Endothelial cell of umbilical vein (primary cell): ENCODE data around the gene NBL1. TPM values are rescaled to one million over a fixed set of nuclear protein-coding genes. Genes with fewer than 3 reads are reported as not detected.

Experiments
- BruUV-seq: library from RNA; stranded (reverse); fragments of 400-500 nt; replicated peaks from 2 replicates; lab custom pipeline; 2021; lab: Mats Ljungman, UMichigan
- CTCF ChIA-PET: fragments of 300-600, 350-600 bp; sonication (Branson Sonifier 250); formaldehyde crosslinking; loops from one replicate; lab custom pipeline; 2021; ENCODE audit warnings: antibody characterized with exemption, inconsistent platforms; lab: Charles Lee
- POLR2A ChIA-PET: fragments of 300-600, 350-600 bp; sonication (Branson Sonifier 250); formaldehyde crosslinking; loops from one replicate; lab custom pipeline; 2021; ENCODE audit warnings: antibody characterized with exemption, inconsistent platforms; lab: Charles Lee
- DNase-seq: peaks from one replicate; pipeline ENCODE4 v3.0.0-alpha.2; 2011; ENCODE audit warnings: low read depth, low spot score
- FAIRE-seq: peaks from 2 replicates; lab custom pipeline; 2011; peaks lifted over from hg19 to GRCh38; lab: Jason Lieb, UNC
- H2AFZ ChIP-seq: 2 replicates; pipeline ENCODE4 v1.6.0; 2012; ENCODE audit warnings: low read depth, low read length, control low read depth, inconsistent platforms
- H3K27ac ChIP-seq: 2 replicates; pipeline ENCODE4 v1.5.1; 2011; ENCODE audit warnings: low read depth, mild to moderate bottlenecking, control low read depth, low read length, moderate library complexity; ENCODE audit not compliant: insufficient read depth
- H3K27me3 ChIP-seq, 2 experiments: 2 replicates each; pipeline versions ENCODE4 v1.6.0 to v1.6.1; 2011; ENCODE audit warnings: low read length in 2 of 2, mixed read lengths in 1 of 2; ENCODE audit not compliant: control insufficient read depth in 2 of 2, insufficient read depth in 2 of 2
- H3K36me3 ChIP-seq, 2 experiments: 2 replicates in 1 of 2; 3 replicates in 1 of 2; pipeline ENCODE4 v1.5.1; 2011; ENCODE audit warnings: low read length in 2 of 2, mild to moderate bottlenecking in 1 of 2, moderate library complexity in 1 of 2; ENCODE audit not compliant: control insufficient read depth in 2 of 2, insufficient read depth in 2 of 2; ENCODE audit errors: extremely low read depth in 1 of 2
- H3K4me1 ChIP-seq: 3 replicates; pipeline ENCODE4 v1.5.1; 2011; ENCODE audit warnings: mild to moderate bottlenecking, low read length; ENCODE audit not compliant: control insufficient read depth, insufficient read depth; ENCODE audit errors: extremely low read depth
- H3K4me2 ChIP-seq: 2 replicates; pipeline ENCODE4 v1.6.1; 2011; ENCODE audit warnings: low read length, control low read depth, mixed read lengths; ENCODE audit not compliant: insufficient read depth
- H3K4me3 ChIP-seq, 3 experiments: fragments of 200-600 bp in 1 of 3; sonication (generic), shearing (Covaris generic) in 1 of 3; replicated peaks in 1 of 3; 2 replicates each; pipeline ENCODE4 v1.5.1; 2011 to 2016; ENCODE audit warnings: control low read depth in 3 of 3, low read length in 3 of 3, mild to moderate bottlenecking in 2 of 3, inconsistent platforms in 1 of 3, low read depth in 1 of 3, moderate library complexity in 1 of 3; ENCODE audit not compliant: insufficient read depth in 1 of 3
- H3K79me2 ChIP-seq: 2 replicates; pipeline ENCODE4 v1.6.0; 2012; ENCODE audit warnings: low read length, inconsistent platforms; ENCODE audit not compliant: control insufficient read depth, insufficient read depth
- H3K9ac ChIP-seq: replicated peaks from 2 replicates; pipeline ENCODE3; 2011; ENCODE audit warnings: low read length, control low read depth; ENCODE audit not compliant: insufficient read depth; ENCODE audit errors: extremely low read depth
- H3K9me1 ChIP-seq: replicated peaks from 3 replicates; pipeline ENCODE4 v1.6.0; 2011; ENCODE audit warnings: mild to moderate bottlenecking, low read length; ENCODE audit not compliant: control insufficient read depth, insufficient read depth; ENCODE audit errors: extremely low read depth
- H3K9me3 ChIP-seq: replicated peaks from 2 replicates; pipeline ENCODE4 v1.5.1; 2012; ENCODE audit warnings: low read length, inconsistent platforms; ENCODE audit not compliant: control insufficient read depth, insufficient read depth
- H4K20me1 ChIP-seq: replicated peaks from 2 replicates; pipeline ENCODE3; 2011; ENCODE audit warnings: mild to moderate bottlenecking, low read length; ENCODE audit not compliant: control insufficient read depth, insufficient read depth; ENCODE audit errors: extremely low read depth
- EZH2 ChIP-seq: IDR thresholded peaks from 2 replicates; pipeline ENCODE4 v1.6.1; 2012; ENCODE audit warnings: borderline replicate concordance, low read depth, mild to moderate bottlenecking, moderate library complexity, low read length, inconsistent platforms; ENCODE audit not compliant: severe bottlenecking
- FOS ChIP-seq: IDR thresholded peaks from 2 replicates; pipeline ENCODE4 v1.6.1; 2011; ENCODE audit warnings: mild to moderate bottlenecking, low read length, moderate library complexity, borderline replicate concordance; ENCODE audit not compliant: insufficient read depth
- GATA2 ChIP-seq: IDR thresholded peaks from 2 replicates; pipeline ENCODE4 v1.7.0; 2011; ENCODE audit warnings: low read depth, mild to moderate bottlenecking, moderate library complexity, mixed read lengths, low read length; ENCODE audit not compliant: insufficient read length, insufficient read depth
- JUN ChIP-seq: IDR thresholded peaks from 2 replicates; pipeline ENCODE4 v1.6.1; 2011; ENCODE audit warnings: borderline replicate concordance, low read depth; ENCODE audit not compliant: insufficient read length, insufficient read depth
- MYC ChIP-seq: IDR thresholded peaks from one replicate; pipeline ENCODE4 v1.6.1; 2011; ENCODE audit warnings: mild to moderate bottlenecking, low read depth, low read length
- POLR2A ChIP-seq: IDR thresholded peaks from 2 replicates; pipeline ENCODE4 v1.6.1; 2012; ENCODE audit warnings: low read depth, mild to moderate bottlenecking, control low read depth, low read length
- POLR2AphosphoS5 ChIP-seq: IDR thresholded peaks from 2 replicates; pipeline ENCODE4 v1.6.1; 2012; ENCODE audit warnings: low read depth, mild to moderate bottlenecking, control low read depth, low read length, moderate library complexity; ENCODE audit not compliant: insufficient read depth
- dilution Hi-C: fragments of 300-500 bp; cut with MboI; formaldehyde crosslinking; loops from one replicate; pipeline ENCODE4 v1.15.0; 2019; ENCODE audit warnings: low sequenced_read_pairs; ENCODE audit not compliant: extremely low pct_ligation_motif_present
- intact Hi-C: fragments of 100-400 bp; cut with micrococcal nuclease; formaldehyde crosslinking; loops from one replicate; pipeline ENCODE4 v1.10.0; 2022
- polyA plus RNA-seq, 4 experiments: library from polyadenylated mRNA; depleted of rRNA in 3 of 4; stranded (reverse) in 3 of 4; unstranded in 1 of 4; fragments of >200 nt; gene quantifications; 2 replicates each; pipeline versions ENCODE4 v1.2.1 to v1.2.3, GENCODE V29; 2011 to 2012; ENCODE audit warnings: missing spikeins in 1 of 4
- total RNA-seq: library from RNA; stranded (reverse); gene quantifications from 2 replicates; pipeline ENCODE4 v1.2.3, GENCODE V29; 2021
- TF ChIP-seq, protein P1 (sequence below), 2 donors: IDR thresholded peaks; 1 replicate in 1 of 2; 2 replicates in 1 of 2; pipeline ENCODE4 v1.5.1; 2011; ENCODE audit warnings: low read length in 2 of 2, mild to moderate bottlenecking in 2 of 2, moderate library complexity in 2 of 2, control low read depth in 1 of 2, inconsistent platforms in 1 of 2, low read depth in 1 of 2; ENCODE audit not compliant: insufficient read depth in 1 of 2; ENCODE audit errors: extremely low read depth in 1 of 2
- TF ChIP-seq, protein P2 (sequence below): IDR thresholded peaks from 2 replicates; pipeline ENCODE4 v1.6.1; 2011; ENCODE audit not compliant: insufficient read depth, insufficient read length

Gene NBL1
- total and polyA plus RNA-seq, 2 donors (not counting 3 experiments of a cell fraction or from before 2014, with no cell fraction given) = 36.2 to 40.5 TPM

GRCh38 chr1:19606817-19607642, 37.1 kb upstream of the NBL1 start:
- dilution Hi-C loops = no loop called here
- intact Hi-C loops = no loop called here
- peaks cover 3% of the 10 kb centered on the region for H4K20me1 ChIP-seq
- ChIA-PET CTCF (interaction anchor here (1.2 to 2.1 kb wide), 3 partner anchors 11 to 36 kb away, joined by 3 to 5 read pairs (median 4); partner anchors contain the start of gene NBL1), POLR2A (no interaction called here)
- H3K9ac ChIP-seq = no peak overlapping the region
- peak; percentile 8 for DNase-seq
- TF ChIP-seq JUN (no peak), EZH2 (no peak), GATA2 (no peak), POLR2A (no peak), POLR2AphosphoS5 (no peak), MYC (no peak), FOS (no peak)
- TF ChIP-seq, protein P1, sequence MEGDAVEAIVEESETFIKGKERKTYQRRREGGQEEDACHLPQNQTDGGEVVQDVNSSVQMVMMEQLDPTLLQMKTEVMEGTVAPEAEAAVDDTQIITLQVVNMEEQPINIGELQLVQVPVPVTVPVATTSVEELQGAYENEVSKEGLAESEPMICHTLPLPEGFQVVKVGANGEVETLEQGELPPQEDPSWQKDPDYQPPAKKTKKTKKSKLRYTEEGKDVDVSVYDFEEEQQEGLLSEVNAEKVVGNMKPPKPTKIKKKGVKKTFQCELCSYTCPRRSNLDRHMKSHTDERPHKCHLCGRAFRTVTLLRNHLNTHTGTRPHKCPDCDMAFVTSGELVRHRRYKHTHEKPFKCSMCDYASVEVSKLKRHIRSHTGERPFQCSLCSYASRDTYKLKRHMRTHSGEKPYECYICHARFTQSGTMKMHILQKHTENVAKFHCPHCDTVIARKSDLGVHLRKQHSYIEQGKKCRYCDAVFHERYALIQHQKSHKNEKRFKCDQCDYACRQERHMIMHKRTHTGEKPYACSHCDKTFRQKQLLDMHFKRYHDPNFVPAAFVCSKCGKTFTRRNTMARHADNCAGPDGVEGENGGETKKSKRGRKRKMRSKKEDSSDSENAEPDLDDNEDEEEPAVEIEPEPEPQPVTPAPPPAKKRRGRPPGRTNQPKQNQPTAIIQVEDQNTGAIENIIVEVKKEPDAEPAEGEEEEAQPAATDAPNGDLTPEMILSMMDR (IDR thresholded peaks at IDR 0.05; ENCODE audit: extremely low read depth in 1 of 2, insufficient read depth in 1 of 2, low read depth in 1 of 2, low read length in 2 of 2) = no peak
- TF ChIP-seq, protein P2, sequence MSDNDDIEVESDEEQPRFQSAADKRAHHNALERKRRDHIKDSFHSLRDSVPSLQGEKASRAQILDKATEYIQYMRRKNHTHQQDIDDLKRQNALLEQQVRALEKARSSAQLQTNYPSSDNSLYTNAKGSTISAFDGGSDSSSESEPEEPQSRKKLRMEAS = no peak
- no peaks in the 10 kb centered on the region for H3K27me3 ChIP-seq
- H3K36me3 ChIP-seq = peaks cover 0 to 2% of the 10 kb centered on the region in 2 experiments
- H3K9me1 ChIP-seq = no peaks in the 10 kb centered on the region
- no peaks in the 10 kb centered on the region for H3K9me3 ChIP-seq
- H2AFZ ChIP-seq = no peak overlapping the region
- H3K79me2 ChIP-seq = peaks cover 72% of the 10 kb centered on the region
- H3K4me1 ChIP-seq = no peaks in the 10 kb centered on the region
- FAIRE-seq = no peak
- no peak overlapping the region for H3K27ac ChIP-seq
- H3K4me3 ChIP-seq = no peak overlapping the region
- BruUV-seq = no TSS peak
- H3K4me2 ChIP-seq = no peak overlapping the region
